Raji (cell line): ENCODE results near the gene JTB.

Experiments
- POLR2A ChIP-seq: IDR thresholded peaks from 2 replicates; pipeline ENCODE4 v1.6.1; 2011; ENCODE audit warnings: low read depth, low read length, control low read depth; ENCODE audit not compliant: insufficient read depth

The JTB gene

DNA sequence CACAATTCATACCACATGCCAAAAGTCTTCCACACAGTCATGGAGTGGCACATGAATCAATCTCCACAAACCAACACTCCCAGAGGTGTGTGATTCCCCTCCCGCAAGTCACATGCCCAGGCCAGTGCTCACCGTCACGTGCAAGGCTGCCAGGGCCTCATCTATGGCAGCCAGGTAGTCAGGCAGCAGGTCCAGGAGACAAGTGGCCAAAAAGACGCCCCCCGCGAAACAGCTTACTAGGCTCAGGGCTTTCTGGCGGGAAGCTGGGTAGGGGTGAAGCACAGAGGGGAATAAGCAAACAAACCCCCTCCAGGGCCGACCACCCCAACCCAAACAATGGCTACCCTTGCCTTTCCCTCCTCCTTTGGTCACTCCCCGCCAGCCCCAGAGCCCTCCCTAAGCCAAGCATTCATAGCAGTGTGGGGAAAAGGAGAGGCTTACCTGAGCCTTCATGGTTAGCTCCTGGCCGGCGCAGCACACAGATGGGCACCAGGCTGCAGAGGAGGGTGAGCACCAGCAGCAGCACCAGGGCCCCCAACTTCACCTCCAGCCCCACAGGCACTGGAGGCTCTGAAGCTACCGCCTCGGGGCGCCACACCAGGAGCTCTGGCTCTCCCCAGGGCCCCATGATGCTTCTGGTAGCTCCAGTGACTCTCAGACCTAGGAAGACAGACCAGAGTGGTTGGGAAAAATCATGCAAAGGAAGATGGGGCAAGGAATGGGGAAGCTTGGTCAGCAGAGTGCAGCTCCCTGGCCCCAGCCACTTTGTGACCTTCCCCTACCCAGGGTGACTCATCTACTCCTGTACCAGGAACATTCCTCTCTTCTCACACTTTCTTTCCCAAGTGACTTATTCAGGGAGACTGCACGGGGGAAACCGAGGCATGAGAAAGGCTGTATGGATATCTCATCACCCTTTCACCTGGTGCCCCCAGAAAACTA lies 15.1 kb downstream of the JTB start:
- no peak for TF ChIP-seq POLR2A

DNA sequence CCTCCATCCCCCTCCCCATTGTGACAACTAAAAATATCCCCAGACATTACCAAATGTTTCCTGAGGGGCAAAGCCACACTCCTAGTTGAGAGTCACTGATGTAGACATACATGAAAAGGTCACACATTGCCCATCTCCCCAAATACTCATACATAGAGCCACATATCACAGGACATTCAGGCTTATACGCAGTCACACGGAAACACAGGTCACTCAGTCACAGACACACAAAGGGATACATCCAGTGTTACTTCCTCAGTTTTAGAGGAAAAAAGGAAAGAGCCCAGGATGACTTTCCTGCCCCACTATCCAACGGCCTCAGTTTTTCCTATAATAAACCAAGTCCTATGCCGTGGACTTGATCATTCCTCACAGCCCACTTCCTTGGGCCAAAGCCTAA lies 16.1 kb downstream of the JTB start:
- no peak for TF ChIP-seq POLR2A

DNA sequence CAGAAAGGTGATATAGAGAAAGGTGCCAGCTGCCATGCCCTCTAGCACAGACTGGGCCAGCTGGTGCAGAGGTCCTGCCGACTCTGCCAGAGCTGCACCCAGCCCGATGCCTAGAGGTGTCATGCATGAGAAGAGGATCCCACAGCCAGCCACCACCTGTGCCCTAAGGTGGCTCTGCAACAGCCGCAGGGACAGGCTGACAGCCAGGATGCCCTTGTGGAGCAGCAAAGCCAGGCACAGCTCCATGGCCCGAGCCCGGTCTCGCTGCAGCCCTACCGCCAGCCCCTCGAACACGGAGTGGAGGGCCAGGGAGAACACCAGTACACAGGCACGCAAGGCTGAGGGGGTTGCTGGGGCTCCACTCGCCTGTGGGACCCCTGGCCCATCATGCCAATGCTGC lies 17.3 kb downstream of the JTB start:
- no peak for TF ChIP-seq POLR2A

DNA sequence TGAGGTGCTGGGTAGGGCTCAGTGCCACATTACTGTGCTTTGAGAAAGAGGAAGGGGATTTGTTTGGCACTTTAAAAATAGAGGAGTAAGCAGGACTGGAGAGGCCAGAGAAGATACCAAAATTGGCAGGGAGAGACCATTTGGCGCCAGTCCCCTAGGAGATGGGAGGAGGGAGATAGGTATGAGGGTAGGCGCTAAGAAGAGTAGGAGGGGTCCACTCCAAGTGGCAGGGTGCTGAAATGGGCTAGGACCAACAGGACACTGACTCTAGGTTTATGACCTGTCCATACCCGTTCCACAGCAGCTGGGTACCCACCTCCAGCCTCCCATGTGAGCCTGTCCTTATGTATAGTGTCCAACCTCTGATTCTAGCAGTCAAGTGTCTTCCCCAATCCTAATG lies 18.0 kb downstream of the JTB start:
- TF ChIP-seq POLR2A: no peak

DNA sequence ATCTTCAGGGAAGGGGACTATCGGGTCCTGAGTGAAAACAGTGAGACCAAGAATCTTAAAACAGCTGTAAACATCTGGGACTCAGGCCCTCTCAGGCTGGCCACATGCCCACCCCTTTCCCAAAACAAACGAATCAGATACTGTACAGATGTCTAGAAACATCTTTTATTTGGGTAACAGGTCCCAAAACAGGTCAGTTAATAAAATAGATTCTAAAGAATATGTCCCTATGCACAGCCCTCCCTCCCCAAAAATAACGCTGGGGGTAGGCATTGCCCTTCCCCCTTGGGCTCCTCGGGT lies 18.6 kb downstream of the JTB start:
- TF ChIP-seq POLR2A: no peak

GRCh38 chr1:153958111-153958960 lies 19.1 kb downstream of the JTB start, which contains the start of gene CRTC2:
Gene CRTC2, minus strand, starts transcription at chr1:153958612. Its CDS starts 115 bp downstream, at chr1:153958497.
- TF ChIP-seq POLR2A: peak; percentile 53

DNA sequence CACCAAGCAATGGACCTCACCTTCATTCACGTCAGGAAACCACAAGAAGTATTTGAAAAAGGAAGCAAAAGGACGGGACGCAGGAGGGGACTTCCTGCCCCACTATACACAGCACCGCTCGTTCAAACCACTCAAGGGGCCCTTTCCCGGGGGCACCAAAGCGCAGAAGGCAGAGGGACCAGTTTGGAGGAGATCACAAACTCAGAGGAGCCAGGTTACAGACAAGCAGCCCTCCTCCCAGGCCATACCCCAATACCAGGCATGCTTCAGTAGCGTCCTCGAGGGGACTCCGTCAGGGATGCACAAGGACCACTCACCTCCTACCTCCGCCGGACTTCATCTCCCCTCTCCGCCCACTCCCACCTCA lies 19.7 kb downstream of the JTB start:
- no peak; the same call in 1 of the 2 replicates for TF ChIP-seq POLR2A

- TF ChIP-seq POLR2A: no peak
Measured at GRCh38 chr1:153956997-153957715, 20.3 kb downstream of the JTB start.

- TF ChIP-seq POLR2A: no peak
Measured at GRCh38 chr1:153954826-153955225, 22.6 kb downstream of the JTB start.

DNA sequence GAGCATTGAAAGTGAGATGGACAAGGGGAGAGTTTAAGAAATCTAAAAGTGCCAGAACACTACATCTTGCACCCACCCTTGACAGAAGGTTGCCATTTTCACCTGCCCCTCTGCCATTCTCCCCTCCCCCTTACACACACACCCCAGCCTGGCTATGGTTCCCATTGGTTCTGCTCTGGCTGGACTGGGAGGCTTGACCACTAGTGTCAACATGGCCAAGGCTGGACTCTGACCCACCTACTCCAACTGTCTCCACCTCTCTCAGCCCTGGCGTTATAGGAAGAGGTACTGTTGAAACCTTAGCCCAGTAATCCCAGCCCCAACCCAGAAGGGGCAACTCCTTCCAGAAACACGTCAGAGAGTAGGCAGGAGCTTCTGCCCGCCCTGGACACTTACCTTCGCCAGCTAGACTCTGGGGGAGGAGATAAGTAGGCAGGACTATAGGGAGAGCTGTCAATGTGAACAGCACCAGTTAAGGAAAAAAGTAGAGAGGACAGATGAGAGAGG lies 23.6 kb downstream of the JTB start:
- no peak for TF ChIP-seq POLR2A

DNA sequence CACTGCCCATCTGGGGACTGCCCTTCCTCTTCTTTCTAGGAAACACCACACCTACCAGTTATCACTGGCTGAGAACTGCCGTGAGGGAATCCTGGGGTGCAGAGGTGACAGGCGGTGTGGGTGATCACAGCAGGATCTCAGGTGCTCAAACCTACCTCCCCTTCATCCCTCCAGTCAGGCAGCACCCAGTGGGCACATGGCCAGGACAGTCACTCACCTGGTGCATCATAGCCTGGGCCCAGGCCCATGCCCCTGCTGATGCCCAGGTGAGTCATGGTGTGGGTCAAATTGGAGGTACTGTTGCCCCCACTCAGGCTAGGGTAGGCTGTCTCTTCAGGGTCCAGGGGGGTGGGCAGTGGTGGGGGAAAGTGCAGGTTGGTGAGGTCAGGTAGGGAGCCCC lies 25.7 kb downstream of the JTB start:
- no peak for TF ChIP-seq POLR2A

DNA sequence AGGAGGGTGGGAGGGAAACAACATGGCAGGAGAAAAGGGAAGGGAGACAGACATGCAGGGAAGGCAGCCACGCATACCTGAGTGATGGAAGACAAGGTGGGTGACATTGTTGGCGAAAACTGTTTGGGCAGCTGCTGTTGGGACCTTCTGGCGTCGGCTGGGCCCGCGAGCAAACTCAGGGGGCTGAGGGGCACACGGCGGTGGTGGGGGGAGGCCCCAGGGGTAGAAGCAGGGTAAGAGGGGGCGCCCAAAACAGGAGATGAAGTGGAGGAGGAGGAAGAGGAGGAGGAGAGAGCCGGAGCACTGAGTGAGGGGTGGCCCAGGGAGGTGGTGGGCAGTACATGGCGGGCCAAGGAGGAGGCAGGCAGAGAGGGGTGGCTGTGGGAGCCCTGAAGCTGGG lies 26.3 kb downstream of the JTB start:
- TF ChIP-seq POLR2A: no peak

DNA sequence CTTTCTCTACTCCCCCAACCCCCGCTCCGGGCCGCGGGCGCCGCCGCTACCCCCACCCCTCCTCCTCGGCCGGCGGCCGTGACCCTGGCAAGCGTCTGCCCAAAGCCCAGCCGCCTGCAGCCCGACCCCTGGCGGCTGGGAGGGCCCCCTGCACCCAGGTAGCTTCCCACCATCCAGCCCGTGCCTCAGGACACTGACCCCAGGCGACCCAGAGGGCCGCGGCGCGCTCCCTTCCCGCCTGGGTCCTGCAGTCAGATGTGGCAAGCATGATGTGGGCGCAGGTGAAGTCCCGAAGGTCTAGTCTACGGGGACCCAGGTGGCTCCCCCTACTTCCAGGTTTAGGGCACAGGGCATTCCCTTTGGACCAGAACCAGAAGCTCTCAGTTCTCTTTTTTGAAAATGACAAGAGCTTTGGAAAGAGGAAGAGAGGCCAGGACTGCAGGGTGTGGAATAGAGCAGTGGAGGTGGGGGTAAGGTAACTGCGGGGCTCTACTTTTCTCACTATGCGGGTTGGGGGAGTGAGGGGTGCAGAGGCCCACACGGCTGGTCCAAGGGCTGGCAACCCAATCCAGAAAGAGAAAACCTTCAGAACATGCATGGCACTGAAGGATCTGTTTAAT lies 30.7 kb downstream of the JTB start, which contains the start of gene DENND4B:
Gene DENND4B, minus strand, starts transcription at position 97 of the 620 bp plus-strand sequence. CDS start 2,344 bp downstream, outside the sequence.
- TF ChIP-seq POLR2A: no peak; the same call in 1 of the 2 replicates

- TF ChIP-seq POLR2A: peak; percentile 74
Measured at GRCh38 chr1:153945795-153946621, 31.5 kb downstream of the JTB start.
